Stimulated activated naive B cell treated with anti-CD40 and anti-IgM and Interleukin-4, amounts not matched to agents 10 μg/mL and 1 μg/mL and 100 μg/mL, for 72 hours (primary cell): ENCODE measurements around the gene BSPH1.
"Not testable (repeated sequence)": the region's sequence is repeated elsewhere in the genome, so short reads cannot be mapped to it uniquely, and the experiment has no call there.

Experiments
- ATAC-seq, 2 donors: fragments of 150-1000 bp; cut with Tn5 transposase; replicated peaks; 2 replicates each; pipeline ENCODE4 v1.10.0; 2021; ENCODE audit warnings: moderate library complexity in 1 of 2
- DNase-seq: peaks from one replicate; pipeline ENCODE4 v3.0.0; 2021
- H3K27ac Mint-ChIP-seq: one replicate; pipeline ENCODE4 v1.8.0; 2022; ENCODE audit warnings: mild to moderate bottlenecking, mixed read lengths
- H3K27me3 Mint-ChIP-seq, 2 donors: one replicate each; pipeline ENCODE4 v1.8.0; 2022; ENCODE audit warnings: mixed read lengths in 2 of 2
- H3K36me3 Mint-ChIP-seq, 2 donors: one replicate each; pipeline ENCODE4 v1.8.0; 2022; ENCODE audit warnings: mixed read lengths in 2 of 2, mild to moderate bottlenecking in 1 of 2
- H3K4me1 Mint-ChIP-seq, 2 donors: one replicate each; pipeline ENCODE4 v1.8.0; 2022; ENCODE audit warnings: mixed read lengths in 2 of 2, mild to moderate bottlenecking in 1 of 2
- H3K4me3 Mint-ChIP-seq, 2 donors: one replicate each; pipeline ENCODE4 v1.8.0; 2022; ENCODE audit warnings: mild to moderate bottlenecking in 2 of 2, mixed read lengths in 2 of 2, moderate library complexity in 1 of 2
- H3K9me3 Mint-ChIP-seq, 2 donors: one replicate each; pipeline ENCODE4 v1.8.0; 2022; ENCODE audit warnings: mixed read lengths in 2 of 2, mild to moderate bottlenecking in 1 of 2

Gene BSPH1

DNA sequence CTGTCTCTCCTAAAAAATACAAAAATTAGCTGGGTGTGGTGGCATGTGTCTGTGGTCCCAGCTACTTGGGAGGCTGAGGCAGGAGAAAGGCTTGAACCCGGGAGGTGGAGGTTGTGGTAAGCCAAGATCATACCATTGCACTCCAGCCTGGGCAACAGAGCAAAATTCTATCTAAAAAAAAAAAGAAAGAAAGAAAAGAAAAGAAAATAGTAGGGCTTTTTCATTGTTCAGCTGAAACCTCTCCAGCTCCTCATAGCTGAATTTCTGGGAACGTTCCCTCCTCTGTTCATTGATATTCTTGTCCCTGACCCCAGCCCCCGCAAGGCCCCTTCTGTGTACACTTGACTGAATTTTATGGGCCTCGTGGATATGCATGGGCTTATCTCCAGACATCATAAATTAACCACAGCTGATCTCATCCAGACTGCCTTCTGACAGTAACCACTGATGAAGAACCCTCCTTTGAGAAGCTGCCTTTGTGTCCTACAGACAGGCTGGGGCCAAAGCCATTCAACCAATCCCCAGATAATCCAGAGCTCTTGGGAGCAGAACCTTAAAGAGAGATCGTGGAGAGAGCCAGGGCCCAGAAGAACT is 2.3 kb upstream of the BSPH1 start, which contains the start of gene ELSPBP1:
Gene ELSPBP1, plus strand, starts transcription at position 424 of the 594 bp plus-strand sequence. CDS start 14,036 bp downstream, outside the sequence.
- H3K4me3 Mint-ChIP-seq, result no peak within 1 kb of the TSS
- peaks cover 39 to 40% of the 10 kb centered on the region in 2 donors for H3K27me3 Mint-ChIP-seq
- H3K9me3 Mint-ChIP-seq, result peaks cover 0 to 3% of the 10 kb centered on the region in 2 donors
- no peak for ATAC-seq
- no peak for DNase-seq
- no peaks in the 10 kb centered on the region for H3K4me1 Mint-ChIP-seq
- no peak within 1 kb of the TSS for H3K27ac Mint-ChIP-seq
- no peaks in the 10 kb centered on the region for H3K36me3 Mint-ChIP-seq

DNA sequence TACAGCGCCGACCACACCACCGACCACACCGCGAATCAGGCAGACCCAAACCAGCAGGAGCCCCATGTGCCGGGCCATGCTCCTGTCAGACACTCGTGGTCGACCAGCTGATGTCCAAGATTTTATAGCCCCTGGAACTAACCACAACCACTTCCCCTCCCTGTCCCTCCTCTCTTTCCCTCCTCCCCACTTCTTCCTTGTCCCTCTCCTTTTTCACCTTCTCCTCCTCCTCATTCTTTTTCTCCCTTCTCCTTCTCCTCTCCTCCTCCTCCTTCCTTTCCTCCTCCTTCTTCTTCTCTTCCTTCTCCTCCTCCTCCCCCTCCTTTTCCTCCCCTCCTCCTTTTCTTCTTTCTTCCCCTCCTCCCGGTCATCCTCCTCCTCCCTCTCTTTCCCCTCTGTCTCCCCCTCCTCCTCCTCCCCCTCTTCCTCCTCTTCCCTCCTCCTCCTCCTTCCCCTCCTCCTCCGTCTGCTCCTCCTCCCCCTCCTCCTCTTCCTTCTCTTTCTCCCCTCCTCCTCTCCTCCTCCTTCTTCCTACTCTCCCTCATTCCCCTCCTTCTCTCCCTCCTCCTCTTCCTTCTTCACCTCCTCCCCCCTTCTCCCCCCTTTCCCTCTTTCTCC is 670 bp downstream of the BSPH1 start:
- ATAC-seq, result no peak
- H3K9me3 Mint-ChIP-seq, result peaks cover 0 to 1% of the 10 kb centered on the region in 2 donors
- peaks cover 39 to 40% of the 10 kb centered on the region in 2 donors for H3K27me3 Mint-ChIP-seq
- no peak overlapping the region for H3K27ac Mint-ChIP-seq
- no peak for DNase-seq
- no peaks in the 10 kb centered on the region for H3K36me3 Mint-ChIP-seq
- no peaks in the 10 kb centered on the region for H3K4me1 Mint-ChIP-seq
- no peak overlapping the region for H3K4me3 Mint-ChIP-seq

DNA sequence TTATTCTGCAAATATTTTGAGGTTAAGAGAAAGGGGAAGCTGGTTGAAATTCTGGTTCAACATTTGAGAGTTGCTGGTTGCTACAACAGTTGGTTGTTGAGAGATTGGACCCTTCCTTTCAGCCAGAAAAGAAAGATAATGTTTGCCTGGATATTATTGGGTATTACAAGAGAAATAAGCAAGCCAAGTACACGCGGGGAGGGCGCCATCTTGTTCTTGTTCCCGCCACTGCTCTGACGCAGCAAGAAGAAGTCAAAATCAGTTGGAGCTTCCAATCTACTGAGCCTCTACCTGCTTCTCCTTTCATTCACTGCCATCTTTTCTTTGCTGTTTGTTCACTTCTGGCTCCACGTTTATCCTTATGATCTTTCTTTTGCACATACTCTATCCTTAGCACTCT is 18.4 kb downstream of the BSPH1 start:
- H3K4me1 Mint-ChIP-seq, result no peaks in the 10 kb centered on the region
- H3K36me3 Mint-ChIP-seq, result no peaks in the 10 kb centered on the region
- no peak for DNase-seq
- no peak for ATAC-seq
- no peaks in the 10 kb centered on the region for H3K9me3 Mint-ChIP-seq
- no peak overlapping the region for H3K4me3 Mint-ChIP-seq
- peaks cover 28 to 35% of the 10 kb centered on the region in 2 donors for H3K27me3 Mint-ChIP-seq
- no peak overlapping the region for H3K27ac Mint-ChIP-seq

DNA sequence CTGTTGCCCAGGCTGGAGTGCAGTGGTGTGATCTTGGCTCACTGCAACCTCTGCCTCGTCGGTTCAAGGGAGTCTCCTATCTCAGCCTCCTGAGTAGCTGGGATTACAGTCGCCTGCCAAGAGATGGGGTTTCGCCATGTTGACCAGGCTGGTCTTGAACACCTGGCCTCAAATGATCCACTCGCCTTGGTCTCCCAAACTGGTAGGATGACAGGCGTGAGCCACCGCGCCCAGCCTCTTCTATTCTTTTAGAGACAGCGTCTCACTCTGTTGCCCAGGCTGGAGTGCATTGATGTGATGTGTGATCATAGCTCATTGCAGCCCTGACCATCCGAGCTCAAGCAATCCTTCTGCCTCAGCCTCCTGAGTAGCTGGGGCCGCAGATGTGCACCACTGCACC is 36.0 kb downstream of the BSPH1 start:
- not testable (repeated sequence) for H3K9me3 Mint-ChIP-seq, H3K4me3 Mint-ChIP-seq, H3K4me1 Mint-ChIP-seq, ATAC-seq, H3K36me3 Mint-ChIP-seq, DNase-seq, H3K27ac Mint-ChIP-seq
- H3K27me3 Mint-ChIP-seq, result peaks cover 1 to 15% of the 10 kb centered on the region in 2 donors

DNA sequence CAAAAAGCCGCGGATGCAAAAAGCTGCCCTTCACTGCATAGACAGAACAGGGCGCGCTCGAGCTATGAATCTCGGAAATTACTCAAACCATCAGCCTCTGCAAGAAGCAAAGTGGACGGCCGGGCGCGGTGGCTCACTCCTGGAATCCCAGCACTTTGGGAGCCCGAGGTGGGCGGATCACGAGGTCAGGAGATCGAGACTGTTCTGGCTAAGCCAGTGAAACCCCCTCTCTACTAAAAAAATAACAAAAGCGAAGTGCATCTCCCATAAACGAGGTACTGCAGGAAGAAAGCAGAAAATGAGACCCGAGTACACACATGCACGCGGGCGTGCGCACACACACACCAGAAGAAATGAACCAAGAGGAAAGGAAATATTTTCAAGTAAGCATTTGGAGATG is 39.8 kb downstream of the BSPH1 start:
- ATAC-seq, H3K36me3 Mint-ChIP-seq, H3K27ac Mint-ChIP-seq, H3K4me1 Mint-ChIP-seq, H3K9me3 Mint-ChIP-seq, DNase-seq, H3K27me3 Mint-ChIP-seq, H3K4me3 Mint-ChIP-seq: not testable (repeated sequence)

DNA sequence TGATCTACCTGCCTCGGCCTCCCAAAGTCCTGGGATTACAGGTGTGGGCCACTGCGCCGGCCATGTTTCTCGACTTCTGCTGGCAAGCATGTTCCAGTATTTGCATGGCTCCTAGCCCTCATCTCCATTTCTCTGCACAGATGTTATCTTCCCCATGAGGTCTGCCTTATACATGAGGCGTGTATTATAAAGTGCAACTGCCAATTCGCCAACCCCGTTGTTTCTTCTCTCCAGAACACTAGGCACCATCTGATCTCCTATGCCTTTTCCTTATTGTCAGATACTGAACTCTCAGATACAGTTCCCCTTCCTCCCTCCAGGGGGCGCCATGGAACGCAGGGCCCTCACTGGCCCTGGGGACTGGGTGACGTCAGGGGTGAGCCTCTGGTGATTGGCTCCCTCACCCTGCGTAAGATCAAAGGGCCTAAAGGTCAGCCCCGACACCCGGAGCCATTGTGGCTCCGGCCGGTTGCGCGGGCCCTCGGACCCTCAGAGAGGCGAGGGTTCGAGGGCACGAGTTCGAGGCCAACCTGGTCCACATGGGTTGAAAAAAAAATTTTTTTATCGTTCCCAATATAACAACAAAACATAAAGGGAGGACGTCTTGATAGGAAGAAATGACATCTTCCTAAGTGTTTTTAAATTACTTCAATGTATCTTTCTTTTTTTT is 42.0 kb downstream of the BSPH1 start:
- H3K36me3 Mint-ChIP-seq, H3K27me3 Mint-ChIP-seq, H3K4me1 Mint-ChIP-seq, ATAC-seq, DNase-seq, H3K4me3 Mint-ChIP-seq, H3K9me3 Mint-ChIP-seq, H3K27ac Mint-ChIP-seq: not testable (repeated sequence)

DNA sequence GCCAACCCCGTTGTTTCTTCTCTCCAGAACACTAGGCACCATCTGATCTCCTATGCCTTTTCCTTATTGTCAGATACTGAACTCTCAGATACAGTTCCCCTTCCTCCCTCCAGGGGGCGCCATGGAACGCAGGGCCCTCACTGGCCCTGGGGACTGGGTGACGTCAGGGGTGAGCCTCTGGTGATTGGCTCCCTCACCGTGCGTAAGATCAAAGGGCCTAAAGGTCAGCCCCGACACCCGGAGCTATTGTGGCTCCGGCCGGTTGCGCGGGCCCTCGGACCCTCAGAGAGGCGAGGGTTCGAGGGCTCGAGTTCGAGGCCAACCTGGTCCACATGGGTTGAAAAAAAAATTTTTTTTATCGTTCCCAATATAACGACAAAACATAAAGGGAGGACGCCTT is 63.4 kb downstream of the BSPH1 start:
- not testable (repeated sequence) for H3K4me3 Mint-ChIP-seq, ATAC-seq, H3K4me1 Mint-ChIP-seq, H3K9me3 Mint-ChIP-seq, H3K27me3 Mint-ChIP-seq, H3K36me3 Mint-ChIP-seq, DNase-seq, H3K27ac Mint-ChIP-seq

DNA sequence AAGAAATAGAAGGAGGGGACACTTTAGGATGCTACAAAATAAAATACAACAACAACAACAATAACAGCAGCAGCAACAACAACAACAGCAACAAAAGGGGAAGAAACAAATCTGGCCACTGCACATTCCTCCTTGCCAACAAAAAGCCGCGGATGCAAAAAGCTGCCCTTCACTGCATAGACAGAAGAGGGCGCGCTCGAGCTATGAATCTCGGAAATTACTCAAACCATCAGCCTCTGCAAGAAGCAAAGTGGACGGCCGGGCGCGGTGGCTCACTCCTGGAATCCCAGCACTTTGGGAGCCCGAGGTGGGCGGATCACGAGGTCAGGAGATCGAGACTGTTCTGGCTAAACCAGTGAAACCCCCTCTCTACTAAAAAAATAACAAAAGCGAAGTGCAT is 71.9 kb downstream of the BSPH1 start:
- H3K4me3 Mint-ChIP-seq, ATAC-seq, H3K36me3 Mint-ChIP-seq, H3K9me3 Mint-ChIP-seq, H3K27me3 Mint-ChIP-seq, H3K4me1 Mint-ChIP-seq, H3K27ac Mint-ChIP-seq: not testable (repeated sequence)
- DNase-seq, result peak; percentile 98
